Gastrocnemius medialis (tissue), 4 donors: Measurements from ENCODE around the gene DDX1.

Experiments
- POLR2A ChIP-seq, 2 donors: fragments of 450-650 bp; IDR thresholded peaks; one replicate each; pipeline ENCODE4 v1.6.1; 2017; ENCODE audit warnings: antibody characterized with exemption in 2 of 2, mild to moderate bottlenecking in 2 of 2, moderate library complexity in 2 of 2
- TF ChIP-seq, protein P1 (sequence below), 5 experiments: fragments of 450-650 bp in 3 of 5; fragments of 200-600 bp in 2 of 5; sonication (generic) in 2 of 5; IDR thresholded peaks in 4 of 5; conservative IDR thresholded peaks in 1 of 5; 1 replicate in 4 of 5; 2 replicates in 1 of 5; pipeline ENCODE4 v1.5.1; 2016 to 2019; ENCODE audit warnings: antibody characterized with exemption in 5 of 5, mild to moderate bottlenecking in 3 of 5, moderate library complexity in 3 of 5

DNA sequence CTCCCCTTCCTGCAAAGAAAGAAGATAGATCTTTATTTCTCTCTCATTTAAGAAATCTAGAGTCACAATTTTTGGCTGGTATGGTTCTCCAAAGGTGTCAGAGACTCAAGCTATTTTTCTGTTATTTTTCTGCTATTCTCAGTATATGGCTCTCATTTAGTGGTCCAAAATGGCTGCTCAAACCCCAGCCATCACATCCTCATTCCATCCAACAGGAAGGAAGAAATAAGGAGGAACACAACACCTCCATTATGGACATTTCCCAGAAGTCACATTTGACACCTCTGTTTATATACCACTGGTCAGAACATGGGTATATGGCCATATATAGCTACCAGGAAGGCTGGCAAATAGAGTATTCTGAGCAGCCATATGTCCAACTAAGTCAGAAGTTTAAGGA, 7.4 kb upstream of the DDX1 start:
- no peak for TF ChIP-seq POLR2A (IDR thresholded peaks at IDR 0.05)
- TF ChIP-seq, protein P1, sequence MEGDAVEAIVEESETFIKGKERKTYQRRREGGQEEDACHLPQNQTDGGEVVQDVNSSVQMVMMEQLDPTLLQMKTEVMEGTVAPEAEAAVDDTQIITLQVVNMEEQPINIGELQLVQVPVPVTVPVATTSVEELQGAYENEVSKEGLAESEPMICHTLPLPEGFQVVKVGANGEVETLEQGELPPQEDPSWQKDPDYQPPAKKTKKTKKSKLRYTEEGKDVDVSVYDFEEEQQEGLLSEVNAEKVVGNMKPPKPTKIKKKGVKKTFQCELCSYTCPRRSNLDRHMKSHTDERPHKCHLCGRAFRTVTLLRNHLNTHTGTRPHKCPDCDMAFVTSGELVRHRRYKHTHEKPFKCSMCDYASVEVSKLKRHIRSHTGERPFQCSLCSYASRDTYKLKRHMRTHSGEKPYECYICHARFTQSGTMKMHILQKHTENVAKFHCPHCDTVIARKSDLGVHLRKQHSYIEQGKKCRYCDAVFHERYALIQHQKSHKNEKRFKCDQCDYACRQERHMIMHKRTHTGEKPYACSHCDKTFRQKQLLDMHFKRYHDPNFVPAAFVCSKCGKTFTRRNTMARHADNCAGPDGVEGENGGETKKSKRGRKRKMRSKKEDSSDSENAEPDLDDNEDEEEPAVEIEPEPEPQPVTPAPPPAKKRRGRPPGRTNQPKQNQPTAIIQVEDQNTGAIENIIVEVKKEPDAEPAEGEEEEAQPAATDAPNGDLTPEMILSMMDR (IDR thresholded peaks at IDR 0.05 in 4 of 5, conservative IDR thresholded peaks at IDR 0.05 in 1 of 5) = no peak
